SU-DHL-6 (cell line): ENCODE measurements around the gene TVP23A.

ENCODE experiments used
- CTCF ChIP-seq: fragments of 200-600 bp; sonication (generic); IDR thresholded peaks from one replicate; pipeline ENCODE4 v1.5.1; 2017; ENCODE audit warnings: antibody characterized with exemption, mild to moderate bottlenecking, low read length, moderate library complexity; ENCODE audit not compliant: insufficient read depth, poor library complexity, severe bottlenecking
- EZH2phosphoT487 ChIP-seq: fragments of 200-600 bp; sonication (generic), shearing (Covaris generic); conservative IDR thresholded peaks from 2 replicates; pipeline ENCODE4 v1.6.1; 2018; ENCODE audit warnings: mild to moderate bottlenecking, antibody characterized with exemption, low read length, moderate library complexity, mixed read lengths

- TF ChIP-seq CTCF (no peak), EZH2phosphoT487 (no peak)
Observed at GRCh38 chr16:10729104-10730048, 89.2 kb downstream of the TVP23A start.
